Measurements from ENCODE around the gene EFNA5.

Gene EFNA5

GRCh38 chr5:107556575-107556974 lies 114.2 kb downstream of the EFNA5 start:
- peaks cover 7% of the 10 kb centered on the region for H3K27me3 Mint-ChIP-seq (ENCODE audit: low read depth)
- no peak for DNase-seq (ENCODE audit: low spot score)
- H3K27ac Mint-ChIP-seq = no peak overlapping the region
- H3K4me3 Mint-ChIP-seq = no peak overlapping the region
- H3K36me3 Mint-ChIP-seq (ENCODE audit: low read depth) = no peaks in the 10 kb centered on the region
- no peaks in the 10 kb centered on the region for H3K9me3 Mint-ChIP-seq
- H3K4me1 Mint-ChIP-seq (ENCODE audit: low read depth) = no peaks in the 10 kb centered on the region

DNA sequence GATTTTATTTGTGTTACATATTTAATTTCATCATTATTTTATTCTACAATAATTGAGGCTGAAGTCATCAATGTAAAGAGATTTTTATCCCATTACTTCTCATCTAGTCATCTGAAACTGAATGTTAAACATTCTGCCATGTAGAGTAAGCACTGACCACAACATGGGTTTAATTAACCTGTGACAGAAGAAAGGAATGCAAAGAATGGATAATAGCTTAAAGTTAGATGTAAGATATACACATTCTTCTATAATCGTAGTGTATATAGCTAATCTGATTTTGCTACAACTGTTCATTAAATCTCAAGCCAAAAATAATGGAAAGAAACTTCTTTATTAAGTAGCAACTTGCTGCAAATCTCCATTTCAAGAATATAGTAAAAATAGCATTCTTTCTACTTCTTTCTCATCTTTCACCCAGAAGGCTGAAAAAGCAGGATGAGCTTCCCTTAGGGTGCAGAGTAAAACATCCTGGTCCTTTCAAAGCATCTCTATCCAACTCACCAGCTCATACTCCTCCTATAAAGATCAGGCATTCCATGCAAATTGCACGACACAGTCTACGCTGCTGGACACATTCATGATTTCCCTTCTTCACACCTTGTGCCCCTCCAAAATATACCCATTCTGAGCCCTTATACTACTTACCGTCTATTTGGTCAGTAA lies 115.2 kb downstream of the EFNA5 start:
- Mint-ChIP-seq H3K27ac (no peak overlapping the region), H3K36me3 (ENCODE audit: low read depth) (no peaks in the 10 kb centered on the region), H3K27me3 (ENCODE audit: low read depth) (peaks cover 7% of the 10 kb centered on the region), H3K4me3 (no peak overlapping the region), H3K4me1 (ENCODE audit: low read depth) (no peaks in the 10 kb centered on the region), H3K9me3 (no peaks in the 10 kb centered on the region)
- no peak for DNase-seq (ENCODE audit: low spot score)

GRCh38 chr5:107554776-107555424 lies 115.8 kb downstream of the EFNA5 start:
- Mint-ChIP-seq H3K27me3 (ENCODE audit: low read depth) (peaks cover 7% of the 10 kb centered on the region), H3K4me1 (ENCODE audit: low read depth) (no peaks in the 10 kb centered on the region), H3K9me3 (no peaks in the 10 kb centered on the region), H3K27ac (no peak overlapping the region), H3K36me3 (ENCODE audit: low read depth) (no peaks in the 10 kb centered on the region), H3K4me3 (no peak overlapping the region)
- DNase-seq (ENCODE audit: low spot score) = no peak

GRCh38 chr5:107553117-107553555 lies 117.6 kb downstream of the EFNA5 start:
- no peak for DNase-seq (ENCODE audit: low spot score)
- Mint-ChIP-seq H3K4me3 (no peak overlapping the region), H3K36me3 (ENCODE audit: low read depth) (no peaks in the 10 kb centered on the region), H3K4me1 (ENCODE audit: low read depth) (no peaks in the 10 kb centered on the region), H3K9me3 (no peaks in the 10 kb centered on the region), H3K27ac (no peak overlapping the region), H3K27me3 (ENCODE audit: low read depth) (peaks cover 3% of the 10 kb centered on the region)

GRCh38 chr5:107551088-107551487 lies 119.6 kb downstream of the EFNA5 start:
- Mint-ChIP-seq H3K36me3 (ENCODE audit: low read depth) (no peaks in the 10 kb centered on the region), H3K9me3 (no peaks in the 10 kb centered on the region), H3K27me3 (ENCODE audit: low read depth) (peaks cover 3% of the 10 kb centered on the region), H3K4me1 (ENCODE audit: low read depth) (no peaks in the 10 kb centered on the region), H3K27ac (no peak overlapping the region), H3K4me3 (no peak overlapping the region)
- no peak for DNase-seq (ENCODE audit: low spot score)

GRCh38 chr5:107549567-107549966 lies 121.2 kb downstream of the EFNA5 start:
- H3K27me3 Mint-ChIP-seq (ENCODE audit: low read depth) = no peaks in the 10 kb centered on the region

DNA sequence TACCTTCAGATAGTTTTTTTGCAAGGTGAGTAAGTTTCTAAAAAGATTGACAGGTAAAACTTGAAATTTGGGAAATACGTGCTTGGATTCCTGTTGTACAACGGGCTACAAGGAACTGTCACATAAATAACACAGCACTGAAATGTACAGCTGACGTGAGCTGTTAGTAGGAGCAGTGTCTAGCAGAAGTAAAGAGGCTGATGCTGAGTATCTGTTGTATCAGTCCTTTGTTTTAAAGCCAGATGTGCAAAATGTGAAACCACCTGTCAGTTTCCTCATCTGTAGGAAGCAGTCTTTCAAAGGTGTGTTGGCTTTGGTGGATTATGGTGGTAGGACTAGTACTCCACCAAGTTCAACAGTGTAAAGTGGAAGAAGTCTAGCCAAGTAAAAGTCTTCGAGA lies 122.3 kb downstream of the EFNA5 start:
- H3K9me3 Mint-ChIP-seq = no peaks in the 10 kb centered on the region
- no peak for DNase-seq (ENCODE audit: low spot score)
- H3K4me3 Mint-ChIP-seq = no peak overlapping the region
- H3K4me1 Mint-ChIP-seq (ENCODE audit: low read depth) = no peaks in the 10 kb centered on the region
- H3K27me3 Mint-ChIP-seq (ENCODE audit: low read depth) = peaks cover 3% of the 10 kb centered on the region
- H3K27ac Mint-ChIP-seq = no peak overlapping the region
- no peaks in the 10 kb centered on the region for H3K36me3 Mint-ChIP-seq (ENCODE audit: low read depth)

More at GRCh38 chr5:107549567-107549966, 121.2 kb downstream of the EFNA5 start:
- no peak for DNase-seq (ENCODE audit: low spot score)
- Mint-ChIP-seq H3K36me3 (ENCODE audit: low read depth) (no peaks in the 10 kb centered on the region), H3K27ac (no peak overlapping the region), H3K4me1 (ENCODE audit: low read depth) (no peaks in the 10 kb centered on the region), H3K4me3 (no peak overlapping the region), H3K9me3 (no peaks in the 10 kb centered on the region)

- Mint-ChIP-seq H3K36me3 (ENCODE audit: low read depth) (no peaks in the 10 kb centered on the region), H3K9me3 (no peaks in the 10 kb centered on the region), H3K27ac (no peak overlapping the region), H3K4me3 (no peak overlapping the region), H3K27me3 (ENCODE audit: low read depth) (peaks cover 11% of the 10 kb centered on the region), H3K4me1 (ENCODE audit: low read depth) (no peaks in the 10 kb centered on the region)
- DNase-seq (ENCODE audit: low spot score) = no peak
Observed at GRCh38 chr5:107546719-107547118, 124.0 kb downstream of the EFNA5 start.

GRCh38 chr5:107545486-107545885 lies 125.3 kb downstream of the EFNA5 start:
- peaks cover 11% of the 10 kb centered on the region for H3K27me3 Mint-ChIP-seq (ENCODE audit: low read depth)
- no peaks in the 10 kb centered on the region for H3K9me3 Mint-ChIP-seq
- no peak overlapping the region for H3K4me3 Mint-ChIP-seq
- H3K27ac Mint-ChIP-seq = no peak overlapping the region
- H3K4me1 Mint-ChIP-seq (ENCODE audit: low read depth) = no peaks in the 10 kb centered on the region
- H3K36me3 Mint-ChIP-seq (ENCODE audit: low read depth) = no peaks in the 10 kb centered on the region
- no peak for DNase-seq (ENCODE audit: low spot score)

DNA sequence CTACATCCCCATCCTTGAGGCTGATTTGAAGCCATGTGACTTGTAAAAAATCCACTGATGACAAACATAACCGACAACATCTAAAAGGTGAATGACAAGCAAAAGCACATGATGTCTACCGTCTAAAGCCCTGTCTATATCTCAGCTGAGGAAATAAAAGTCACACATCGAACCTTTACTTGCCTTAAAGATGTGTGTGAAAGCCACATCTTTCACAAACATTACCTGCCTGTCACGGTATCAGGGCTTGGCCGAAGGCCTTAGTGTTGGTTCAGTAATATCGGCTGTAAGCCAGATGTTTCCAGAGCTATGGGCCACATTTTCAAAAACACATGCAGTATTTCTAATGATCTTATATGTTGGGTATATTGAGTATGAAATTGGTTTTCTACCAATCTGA lies 125.8 kb downstream of the EFNA5 start:
- Mint-ChIP-seq H3K27ac (no peak overlapping the region), H3K27me3 (ENCODE audit: low read depth) (peaks cover 12% of the 10 kb centered on the region), H3K4me1 (ENCODE audit: low read depth) (no peaks in the 10 kb centered on the region), H3K9me3 (no peaks in the 10 kb centered on the region), H3K36me3 (ENCODE audit: low read depth) (no peaks in the 10 kb centered on the region), H3K4me3 (no peak overlapping the region)
- DNase-seq (ENCODE audit: low spot score) = no peak

DNA sequence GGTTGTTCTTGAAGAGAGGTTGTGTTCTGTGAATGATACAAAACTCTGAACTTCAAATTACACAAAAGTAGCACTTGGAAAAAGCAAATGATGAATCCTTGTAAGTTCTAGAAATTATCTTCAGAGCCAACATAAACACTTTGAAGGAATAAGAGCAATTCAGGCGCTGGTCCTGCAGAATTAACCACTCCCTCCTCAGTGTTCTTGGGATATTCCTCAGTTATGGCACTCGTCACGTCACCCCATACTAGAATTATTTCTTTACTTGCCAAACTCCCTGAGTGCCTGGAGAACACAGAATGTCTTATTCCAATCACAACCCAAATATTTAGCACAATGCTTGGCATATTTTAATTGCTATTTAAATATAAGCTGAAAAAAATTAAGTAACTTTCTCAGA lies 126.3 kb downstream of the EFNA5 start:
- Mint-ChIP-seq H3K36me3 (ENCODE audit: low read depth) (no peaks in the 10 kb centered on the region), H3K27me3 (ENCODE audit: low read depth) (peaks cover 13% of the 10 kb centered on the region), H3K4me3 (no peak overlapping the region), H3K9me3 (no peaks in the 10 kb centered on the region), H3K4me1 (ENCODE audit: low read depth) (no peaks in the 10 kb centered on the region), H3K27ac (no peak overlapping the region)
- no peak for DNase-seq (ENCODE audit: low spot score)

- Mint-ChIP-seq H3K4me3 (no peak overlapping the region), H3K27ac (no peak overlapping the region), H3K4me1 (ENCODE audit: low read depth) (no peaks in the 10 kb centered on the region), H3K36me3 (ENCODE audit: low read depth) (no peaks in the 10 kb centered on the region), H3K9me3 (no peaks in the 10 kb centered on the region), H3K27me3 (ENCODE audit: low read depth) (peaks cover 13% of the 10 kb centered on the region)
- DNase-seq (ENCODE audit: low spot score) = no peak
Observed at GRCh38 chr5:107543868-107544267, 126.9 kb downstream of the EFNA5 start.

GRCh38 chr5:107542831-107543231 lies 127.9 kb downstream of the EFNA5 start:
- DNase-seq (ENCODE audit: low spot score) = no peak
- Mint-ChIP-seq H3K4me1 (ENCODE audit: low read depth) (peaks cover 3% of the 10 kb centered on the region), H3K27ac (no peak overlapping the region), H3K4me3 (no peak overlapping the region), H3K36me3 (ENCODE audit: low read depth) (no peaks in the 10 kb centered on the region), H3K9me3 (no peaks in the 10 kb centered on the region), H3K27me3 (ENCODE audit: low read depth) (peaks cover 13% of the 10 kb centered on the region)

DNA sequence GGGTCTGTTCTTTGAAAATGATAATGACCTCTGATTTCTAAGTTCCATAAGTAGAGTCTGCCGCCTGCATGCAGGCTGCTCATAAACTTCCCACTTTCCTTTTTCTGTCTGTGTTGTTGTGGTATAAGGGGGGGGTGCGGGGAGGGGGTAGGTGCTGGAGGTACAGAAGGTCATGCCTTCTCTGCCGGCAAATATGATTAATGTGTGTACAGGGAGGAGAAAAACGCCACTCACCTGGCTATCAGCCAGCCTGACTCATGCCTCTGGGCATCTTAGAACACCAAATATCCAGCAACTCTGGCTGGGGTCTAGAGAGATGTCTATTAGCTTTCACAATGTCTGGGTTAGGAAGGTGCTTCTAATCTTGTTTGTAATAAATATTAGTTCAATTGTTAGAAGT lies 128.3 kb downstream of the EFNA5 start:
- Mint-ChIP-seq H3K27ac (no peak overlapping the region), H3K9me3 (no peaks in the 10 kb centered on the region), H3K4me3 (no peak overlapping the region), H3K27me3 (ENCODE audit: low read depth) (peaks cover 13% of the 10 kb centered on the region), H3K4me1 (ENCODE audit: low read depth) (peaks cover 3% of the 10 kb centered on the region), H3K36me3 (ENCODE audit: low read depth) (no peaks in the 10 kb centered on the region)
- DNase-seq (ENCODE audit: low spot score) = no peak

- H3K4me3 Mint-ChIP-seq = no peak overlapping the region
- H3K9me3 Mint-ChIP-seq = no peaks in the 10 kb centered on the region
- H3K27ac Mint-ChIP-seq = no peak overlapping the region
- H3K36me3 Mint-ChIP-seq (ENCODE audit: low read depth) = no peaks in the 10 kb centered on the region
- DNase-seq (ENCODE audit: low spot score) = no peak
- peaks cover 3% of the 10 kb centered on the region for H3K4me1 Mint-ChIP-seq (ENCODE audit: low read depth)
- H3K27me3 Mint-ChIP-seq (ENCODE audit: low read depth) = peaks cover 13% of the 10 kb centered on the region
Observed at GRCh38 chr5:107541400-107541799, 129.3 kb downstream of the EFNA5 start.
